GM12873 (cell line): ENCODE results near the gene BMPR1B.

Experiments
- CTCF ChIP-seq: IDR thresholded peaks from 2 replicates; pipeline ENCODE4 v1.5.1; 2012; ENCODE audit warnings: low read depth, mild to moderate bottlenecking, moderate library complexity, low read length, control low read depth; ENCODE audit not compliant: insufficient read depth; ENCODE audit errors: missing control alignments

The BMPR1B gene

DNA sequence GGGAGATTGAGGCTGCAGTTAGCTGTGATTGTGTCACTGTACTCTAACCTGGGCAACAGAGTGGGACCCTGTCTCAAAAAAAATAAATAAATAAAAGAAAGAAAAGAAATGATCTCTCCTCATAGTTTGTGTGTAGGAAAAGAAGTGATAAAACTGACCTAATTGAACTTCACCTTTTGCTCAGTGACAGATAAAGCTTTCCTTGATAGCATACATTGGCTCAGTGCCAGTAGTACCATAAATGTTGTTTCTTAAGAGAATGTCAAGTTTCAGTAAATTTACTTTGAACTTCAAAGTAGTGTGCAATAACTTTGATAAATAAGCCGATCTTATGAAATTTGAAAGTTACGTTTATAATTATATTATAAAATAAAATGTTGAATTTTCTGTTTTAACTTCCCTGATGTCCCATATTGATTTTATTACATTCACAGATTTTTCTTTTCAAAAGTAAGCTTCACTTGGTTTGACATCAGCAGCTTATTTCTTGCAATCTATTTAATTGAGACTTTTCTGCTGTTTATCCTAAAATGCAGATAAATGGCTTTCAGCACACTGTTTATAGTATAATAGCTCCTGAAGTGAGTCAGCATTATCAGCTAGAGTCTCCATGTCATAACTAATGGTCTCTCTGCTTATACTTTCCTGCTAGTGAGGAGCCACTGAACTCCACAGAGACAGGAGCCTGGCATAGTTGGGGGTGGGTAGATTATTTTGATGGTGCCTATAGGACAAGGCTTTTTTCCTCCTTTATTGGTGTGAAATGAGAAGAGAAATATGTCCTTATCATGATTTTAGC is 330.1 kb downstream of the BMPR1B start:
- TF ChIP-seq CTCF: no peak

GRCh38 chr4:95091272-95091671 is 333.5 kb downstream of the BMPR1B start:
- no peak for TF ChIP-seq CTCF

DNA sequence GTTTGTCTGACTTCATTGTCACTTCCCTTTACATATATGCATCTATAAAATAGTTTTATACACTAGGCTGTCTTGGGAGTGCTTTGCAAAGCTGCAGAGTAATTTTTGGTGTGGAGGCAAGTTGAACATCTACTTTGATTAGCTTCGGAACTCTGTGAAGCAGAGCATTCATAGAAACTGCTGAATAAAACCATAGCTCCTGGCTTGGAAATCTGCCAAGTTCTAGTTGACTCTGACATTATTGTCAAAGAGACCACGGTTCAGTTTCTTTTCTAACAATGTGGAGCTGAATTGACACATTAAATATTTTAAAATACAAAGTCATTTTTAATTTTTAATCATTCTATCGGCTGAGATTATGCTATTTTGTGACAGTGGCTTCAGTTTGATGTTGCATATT is 335.0 kb downstream of the BMPR1B start:
- TF ChIP-seq CTCF: no peak

DNA sequence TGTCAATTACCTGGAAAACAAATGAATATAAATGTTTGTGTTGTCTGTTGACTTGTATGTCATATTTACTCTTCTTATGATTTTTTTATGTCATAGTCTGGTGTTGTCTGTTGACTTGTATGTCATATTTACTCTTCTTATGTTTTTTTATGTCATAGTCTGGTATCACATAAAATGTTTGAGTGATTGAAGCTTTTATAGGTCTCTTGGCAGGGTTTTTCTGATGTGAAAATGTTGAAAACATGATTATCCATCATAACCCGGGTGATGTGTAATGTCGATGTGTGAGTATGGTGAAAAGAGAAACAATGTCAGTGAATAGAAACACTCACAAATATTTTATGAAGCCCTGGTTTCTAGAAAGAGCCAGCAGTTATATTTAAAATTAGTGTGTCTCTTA is 335.7 kb downstream of the BMPR1B start:
- TF ChIP-seq CTCF: no peak

GRCh38 chr4:95093936-95094929 is 336.5 kb downstream of the BMPR1B start:
- no peak for TF ChIP-seq CTCF

DNA sequence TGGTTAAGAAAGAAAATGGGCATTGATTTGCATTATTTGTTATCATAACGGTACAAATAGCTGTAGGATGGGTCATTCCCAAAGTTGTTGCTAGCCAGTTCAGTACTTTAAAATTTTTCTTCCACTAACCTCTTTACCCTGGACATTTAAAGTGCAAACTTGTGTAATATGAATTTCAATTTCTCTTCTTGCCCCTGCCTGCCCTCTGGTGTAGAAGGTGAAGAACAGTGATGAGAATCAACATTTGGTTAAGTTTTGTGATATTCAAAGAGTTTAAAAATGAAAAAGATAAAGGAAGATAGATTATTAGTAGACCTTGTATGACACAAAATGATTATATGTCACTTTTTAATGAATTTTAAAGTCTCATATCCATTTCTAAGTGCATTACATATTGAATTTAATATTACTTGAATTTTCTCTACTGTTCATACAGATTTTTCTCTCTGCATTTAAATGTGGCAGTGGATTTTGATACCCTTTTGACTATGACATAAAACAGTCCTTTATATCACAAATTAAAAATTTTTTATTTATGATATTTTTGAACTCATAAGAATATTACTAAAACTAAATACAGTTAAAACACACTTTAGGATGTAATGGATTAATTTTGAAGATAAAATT is 337.7 kb downstream of the BMPR1B start:
- TF ChIP-seq CTCF: peak; percentile 8
